HG02943 (cell line): ENCODE data around the gene CALD1.

Source experiments
- ATAC-seq: cut with Tn5 transposase; IDR thresholded peaks from one replicate; pipeline ENCODE4 v1.9.1; 2021; ENCODE audit warnings: mild to moderate bottlenecking, low read depth, moderate library complexity; ENCODE audit not compliant: unreplicated experiment

CALD1 gene

GRCh38 chr7:134761266-134761665 is 18.2 kb upstream of the CALD1 start:
- no peak for ATAC-seq

GRCh38 chr7:134763960-134764359 is 15.5 kb upstream of the CALD1 start:
- no peak for ATAC-seq

- ATAC-seq, result no peak
Measured at GRCh38 chr7:134764365-134764764, 15.1 kb upstream of the CALD1 start.

GRCh38 chr7:134766779-134767519 is 12.5 kb upstream of the CALD1 start:
- ATAC-seq, result no peak

GRCh38 chr7:134767520-134768168 is 11.8 kb upstream of the CALD1 start:
- ATAC-seq, result no peak

- no peak for ATAC-seq
Measured at GRCh38 chr7:134768243-134768642, 11.2 kb upstream of the CALD1 start.

- no peak for ATAC-seq
Measured at GRCh38 chr7:134770676-134771075, 8.8 kb upstream of the CALD1 start.

GRCh38 chr7:134771111-134771510 is 8.3 kb upstream of the CALD1 start:
- ATAC-seq, result no peak

GRCh38 chr7:134771889-134772288 is 7.5 kb upstream of the CALD1 start:
- ATAC-seq, result no peak

GRCh38 chr7:134772401-134772800 is 7.0 kb upstream of the CALD1 start:
- no peak for ATAC-seq

- no peak for ATAC-seq
Measured at GRCh38 chr7:134773164-134773563, 6.3 kb upstream of the CALD1 start.

GRCh38 chr7:134774119-134774518 is 5.3 kb upstream of the CALD1 start:
- no peak for ATAC-seq

- no peak for ATAC-seq
Measured at GRCh38 chr7:134777470-134777869, 2.0 kb upstream of the CALD1 start.

GRCh38 chr7:134777908-134778580 is 1.4 kb upstream of the CALD1 start:
- no peak for ATAC-seq

GRCh38 chr7:134779741-134780065 is 269 bp downstream of the CALD1 start:
- no peak for ATAC-seq

- ATAC-seq, result no peak
Measured at GRCh38 chr7:134780166-134780828, 863 bp downstream of the CALD1 start.

- no peak for ATAC-seq
Measured at GRCh38 chr7:134781171-134781570, 1.7 kb downstream of the CALD1 start.

- ATAC-seq, result peak; percentile 73
Measured at GRCh38 chr7:134782121-134782623, 2.7 kb downstream of the CALD1 start.

GRCh38 chr7:134783294-134784069 is 4.0 kb downstream of the CALD1 start:
- ATAC-seq, result no peak
